GM19023 (cell line): Measurements from ENCODE around the gene HYAL1.
"Not testable (repeated sequence)": the region's sequence is repeated elsewhere in the genome, so short reads cannot be mapped to it uniquely, and the experiment has no call there.

Experiments used
- ATAC-seq: cut with Tn5 transposase; IDR thresholded peaks from one replicate; pipeline ENCODE4 v1.9.1; 2021; ENCODE audit warnings: mild to moderate bottlenecking, moderate library complexity; ENCODE audit not compliant: unreplicated experiment

HYAL1 gene

DNA sequence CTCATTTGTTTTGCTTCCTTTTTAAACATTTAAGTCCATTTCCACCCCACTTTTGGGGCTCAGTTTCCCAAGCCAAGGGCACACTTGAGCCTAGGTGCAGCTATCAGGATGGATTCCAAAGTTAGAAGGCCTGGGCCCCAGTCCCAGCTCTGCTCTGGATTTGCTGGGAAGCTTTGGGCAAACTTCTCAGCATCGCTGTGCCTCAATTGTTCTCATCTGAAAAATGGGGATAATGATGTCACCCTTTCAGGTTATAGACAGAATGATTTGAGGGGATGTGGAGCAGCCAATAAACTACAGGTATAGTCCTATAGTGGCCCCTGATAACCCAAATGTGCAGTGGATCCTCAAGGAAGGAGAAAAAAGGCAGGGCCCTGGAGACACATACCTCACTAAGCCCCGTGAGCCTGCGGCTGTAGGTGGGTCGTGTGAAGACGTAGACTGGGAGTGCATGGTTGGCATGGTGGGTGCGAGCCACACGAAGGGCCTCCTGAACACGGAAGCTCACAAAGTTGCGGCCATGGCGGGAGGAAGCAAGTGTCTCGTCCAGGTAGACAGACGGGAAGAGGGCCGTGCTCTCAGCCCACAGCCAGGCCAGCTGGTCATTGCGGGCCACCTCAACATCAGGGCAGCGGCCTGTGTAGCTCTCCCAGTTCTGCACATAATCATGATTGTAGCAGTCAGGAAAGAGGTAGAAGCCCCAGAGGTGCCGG is 16.0 kb upstream of the HYAL1 start:
- ATAC-seq: no peak

DNA sequence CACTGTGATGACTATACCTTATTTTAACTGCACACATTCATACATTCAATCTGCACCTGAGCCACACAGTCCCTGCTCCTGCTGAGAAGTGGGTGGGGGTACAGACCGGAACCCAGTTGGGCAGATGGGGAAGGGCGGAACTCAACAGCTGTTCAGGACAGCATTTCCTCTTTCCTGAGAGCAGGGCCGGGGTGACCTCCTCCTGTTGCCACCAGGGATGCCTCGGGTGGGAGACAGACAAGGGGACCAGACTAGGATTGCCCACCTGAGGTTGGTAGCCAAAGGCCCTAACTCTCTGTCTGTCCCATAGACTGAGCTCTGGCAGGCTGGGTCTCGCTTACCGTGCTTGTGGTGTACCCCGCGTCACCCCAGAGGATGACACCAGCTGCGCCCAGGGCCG is 15.2 kb upstream of the HYAL1 start:
- ATAC-seq: no peak

DNA sequence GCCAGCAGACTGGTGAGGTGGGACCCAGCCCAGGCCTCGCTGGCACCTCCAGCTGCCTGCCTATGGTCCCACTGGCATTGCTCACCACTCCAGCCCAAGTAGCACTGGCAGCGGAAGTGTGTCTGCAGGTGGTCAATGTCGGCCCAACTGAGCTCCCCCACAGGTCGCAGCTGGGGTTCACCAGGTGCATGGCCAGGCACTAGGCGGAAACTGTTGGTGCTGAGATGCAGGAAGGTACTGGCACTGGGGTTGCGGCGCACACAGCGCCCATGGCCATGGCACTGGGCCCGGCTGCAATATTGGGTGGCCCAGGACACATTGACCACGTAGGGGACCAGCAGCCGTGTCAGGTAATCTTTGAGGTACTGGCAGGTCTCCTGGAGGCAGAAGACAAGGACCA is 14.8 kb upstream of the HYAL1 start:
- ATAC-seq: no peak

DNA sequence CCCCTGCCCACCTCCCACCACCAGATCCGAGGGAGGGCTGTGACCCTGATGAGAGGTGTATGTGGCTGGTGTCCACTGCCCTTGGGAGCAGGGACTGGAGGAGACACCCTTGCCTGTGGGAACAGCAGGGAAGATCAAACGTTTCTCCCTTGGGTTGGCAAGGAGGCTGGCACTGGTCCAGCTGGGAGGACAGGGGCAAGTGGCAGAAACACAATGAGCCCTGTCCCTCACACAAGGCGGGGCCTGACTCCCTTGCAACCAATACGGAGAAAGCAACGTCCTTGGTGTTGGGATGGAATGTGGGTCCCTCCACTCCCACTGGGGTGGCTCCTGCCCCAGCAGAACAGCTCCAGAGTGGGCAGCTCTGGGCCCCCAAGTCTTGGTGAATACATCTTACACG is 13.9 kb upstream of the HYAL1 start:
- ATAC-seq: no peak

DNA sequence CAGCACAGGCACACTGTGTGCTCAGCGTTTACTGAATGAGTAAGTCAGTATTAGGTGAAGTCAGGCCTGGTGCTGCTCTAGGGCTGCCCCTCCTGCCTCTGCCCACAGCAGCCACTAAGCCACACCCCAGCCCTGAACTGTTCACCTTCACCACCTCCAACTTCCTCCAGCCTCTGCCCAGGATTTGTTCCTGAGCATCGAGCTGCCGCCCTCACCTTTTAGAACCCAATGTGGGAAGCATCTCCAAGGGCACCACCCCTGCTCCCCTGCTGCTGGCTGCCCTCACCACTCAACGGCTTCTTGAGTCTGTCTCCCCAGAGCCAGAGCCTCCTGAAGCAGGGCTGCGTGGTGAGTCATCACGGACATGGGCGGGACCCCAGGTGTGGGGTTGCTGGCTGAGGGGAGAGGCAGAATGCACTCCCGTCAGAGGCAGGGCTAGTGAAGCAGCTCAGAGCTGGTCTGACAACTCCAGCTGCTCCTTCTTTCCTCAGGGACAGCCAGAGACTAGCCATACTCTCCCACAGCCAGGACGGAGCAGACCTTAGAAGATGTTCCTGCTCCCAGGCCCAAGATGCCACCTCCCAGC is 13.4 kb upstream of the HYAL1 start:
- ATAC-seq: no peak

DNA sequence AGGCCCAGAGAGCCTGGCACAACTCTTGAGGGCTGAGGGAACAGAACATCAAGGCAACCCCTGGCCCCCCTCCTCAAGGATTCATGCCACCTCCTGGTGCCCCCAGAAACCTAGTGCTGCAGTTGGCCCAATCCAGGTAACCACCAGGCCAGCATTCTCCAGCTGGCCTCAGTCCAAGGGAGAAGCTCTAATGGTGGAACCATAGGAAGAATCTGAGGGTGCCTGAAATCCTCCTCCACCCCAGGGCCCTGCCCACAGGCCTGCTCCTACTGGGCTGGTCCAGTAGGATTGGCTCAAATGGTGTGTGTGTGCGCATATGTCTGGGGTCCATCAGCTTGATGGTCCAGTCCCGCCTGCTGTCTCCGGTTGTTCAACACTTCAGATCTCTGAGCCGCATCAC is 11.4 kb upstream of the HYAL1 start:
- no peak for ATAC-seq

DNA sequence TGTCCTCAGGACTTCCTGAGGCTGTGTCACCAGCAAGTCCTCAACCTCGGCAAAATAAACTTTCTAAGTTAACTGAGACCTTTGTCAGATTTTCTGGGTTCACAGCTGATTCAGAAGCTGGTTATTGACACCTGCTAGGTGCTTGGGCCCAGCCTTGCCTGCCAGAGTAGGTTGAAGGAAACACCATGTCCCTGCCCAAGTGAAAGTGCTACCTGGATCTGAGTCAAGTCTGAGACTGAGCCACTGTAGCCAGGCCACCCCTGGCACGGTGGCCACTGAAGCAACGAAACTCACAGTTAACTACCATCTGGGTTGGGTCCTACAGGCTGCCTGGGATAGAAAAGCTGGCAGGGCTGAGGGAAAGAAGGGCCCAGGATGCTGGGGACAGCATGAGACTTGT is 11.0 kb upstream of the HYAL1 start:
- ATAC-seq: no peak

DNA sequence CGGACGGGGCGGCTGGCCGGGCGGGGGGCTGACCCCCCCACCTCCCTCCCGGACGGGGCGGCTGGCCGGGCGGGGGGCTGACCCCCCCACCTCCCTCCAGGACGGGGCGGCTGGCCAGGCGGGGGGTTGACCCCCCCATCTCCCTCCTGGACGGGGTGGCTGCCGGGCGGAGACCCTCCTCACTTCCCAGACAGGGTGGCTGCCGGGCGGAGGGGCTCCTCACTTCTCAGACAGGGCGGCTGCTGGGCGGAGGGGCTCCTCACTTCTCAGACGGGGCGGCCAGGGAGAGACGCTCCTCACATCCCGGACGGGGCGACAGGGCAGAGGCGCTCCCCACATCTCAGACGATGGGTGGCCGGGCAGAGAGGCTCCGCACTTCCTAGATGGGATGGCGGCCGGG is 8.7 kb upstream of the HYAL1 start:
- ATAC-seq: not testable (repeated sequence)

DNA sequence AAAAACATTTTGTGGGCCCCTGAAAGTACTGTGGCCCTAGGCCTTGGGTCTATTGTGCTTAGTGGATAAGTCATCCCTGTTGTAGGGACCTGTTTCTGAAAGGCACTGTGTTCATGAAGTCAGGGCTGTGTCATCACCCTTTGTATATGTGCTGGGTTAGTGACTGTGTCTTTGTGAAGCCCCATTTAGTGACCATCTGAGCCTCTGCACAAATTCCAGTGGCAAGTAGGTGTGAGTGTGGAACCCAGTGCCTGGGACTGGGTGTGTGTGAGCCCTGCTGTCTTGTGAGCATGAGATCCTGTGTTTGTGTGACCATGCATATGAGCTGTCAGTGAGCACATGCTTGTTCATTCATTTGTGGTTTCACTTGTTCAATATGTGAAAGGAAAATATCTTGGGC is 1.2 kb upstream of the HYAL1 start:
- ATAC-seq: no peak

DNA sequence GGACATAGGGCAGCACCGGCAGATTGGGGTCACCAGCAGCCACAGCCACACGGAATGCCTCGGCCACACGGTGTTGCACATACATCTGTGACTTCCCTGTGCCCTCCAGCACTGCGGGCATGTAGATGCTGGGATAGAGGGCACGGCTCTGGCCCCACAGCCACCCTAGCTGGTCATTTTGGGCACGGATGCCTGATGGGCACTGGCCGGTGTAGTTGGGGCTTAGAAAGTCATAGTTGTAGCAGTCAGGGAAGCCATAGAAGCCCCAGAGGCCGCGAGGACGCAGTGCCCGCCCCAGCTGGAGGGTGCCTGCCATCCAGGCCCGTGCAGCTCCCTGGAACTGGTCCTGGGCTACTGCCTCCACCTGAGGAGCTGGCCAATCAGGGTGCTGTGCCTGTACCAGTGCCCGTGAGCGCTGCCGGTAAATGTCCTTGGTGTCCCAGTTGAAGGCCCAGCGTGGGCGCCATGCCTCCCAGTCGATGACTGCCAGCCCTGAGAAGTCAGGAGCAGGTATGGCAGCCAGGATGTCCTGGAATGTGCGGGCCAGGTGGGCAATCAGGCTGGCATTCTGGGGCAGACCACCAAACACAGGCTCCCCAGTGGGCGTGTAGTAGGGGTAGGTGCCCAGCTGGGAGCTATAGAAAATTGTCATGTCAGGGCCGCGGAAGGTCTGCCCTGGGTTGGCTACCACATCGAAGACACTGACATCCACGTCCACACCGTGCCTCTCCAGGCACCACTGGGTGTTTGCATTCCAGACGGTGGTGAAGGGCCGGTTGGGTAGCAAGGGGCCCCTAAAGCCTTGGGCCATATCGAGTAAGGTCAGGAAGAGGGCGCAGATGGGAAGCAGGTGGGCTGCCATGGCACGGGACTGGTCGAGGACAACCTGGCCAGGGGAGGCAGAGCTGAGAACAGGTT is 1.0 kb downstream of the HYAL1 start:
- no peak for ATAC-seq

DNA sequence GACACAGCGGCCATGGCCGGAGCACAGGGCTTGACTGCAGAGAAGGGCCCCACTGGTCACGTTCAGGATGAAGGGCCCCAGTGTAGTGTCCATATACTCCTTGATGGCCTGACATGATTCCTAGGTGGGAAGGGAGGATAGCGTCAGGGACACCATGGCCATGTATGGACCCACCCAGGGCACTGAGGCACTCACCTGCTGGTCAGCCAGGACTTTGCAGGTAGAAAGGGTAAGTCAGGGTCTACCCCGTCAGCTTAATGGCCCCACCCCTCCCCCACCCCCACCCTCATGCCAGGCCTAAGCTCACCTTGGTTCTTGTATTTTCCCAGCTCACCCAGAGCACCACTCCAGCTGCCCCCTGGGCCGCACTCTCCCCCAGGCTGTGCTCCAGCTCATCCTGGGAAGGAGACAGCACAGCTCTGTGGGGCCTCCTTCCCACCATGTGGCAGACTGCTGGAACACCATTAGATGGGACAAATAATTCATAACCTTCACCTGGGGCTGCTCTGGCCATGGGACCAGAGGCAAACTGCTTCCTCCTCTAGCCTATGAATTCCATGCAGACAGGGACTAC is 2.6 kb downstream of the HYAL1 start:
- no peak for ATAC-seq

DNA sequence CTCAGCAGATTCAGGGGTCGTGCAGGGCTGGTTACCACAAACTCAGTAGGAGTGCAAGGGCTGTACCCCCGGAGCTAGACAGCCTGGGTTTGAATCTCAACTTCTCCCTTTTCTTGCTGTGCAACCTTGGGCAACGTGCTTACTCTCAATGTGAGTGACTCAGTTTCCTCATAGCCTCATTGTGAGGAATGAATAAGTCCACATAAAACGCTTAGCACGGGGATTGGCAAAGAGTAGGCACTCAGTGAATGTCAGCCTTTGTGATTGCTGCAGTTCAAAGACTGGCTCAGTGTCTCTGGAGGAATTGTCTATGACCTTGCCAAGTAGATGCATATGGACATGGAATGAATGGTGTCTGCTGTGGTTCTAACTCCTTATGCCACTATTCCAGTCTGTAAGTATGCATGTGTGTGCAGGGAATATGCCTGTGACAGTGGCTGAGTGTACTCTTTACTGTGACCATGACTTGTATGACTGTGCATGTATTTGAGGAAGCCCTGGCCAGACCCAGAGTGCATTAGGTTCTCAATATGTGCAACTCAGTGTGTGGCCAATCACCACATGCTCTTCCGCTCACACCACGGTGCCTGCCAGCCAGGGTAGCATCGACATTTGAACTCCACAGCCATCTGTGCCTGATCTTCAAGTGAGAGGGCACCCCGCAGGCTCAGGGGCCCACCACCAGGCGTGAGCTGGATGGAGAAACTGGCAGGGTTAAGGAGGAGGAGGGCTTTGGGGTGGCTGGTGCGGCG is 3.3 kb downstream of the HYAL1 start:
- ATAC-seq: no peak

DNA sequence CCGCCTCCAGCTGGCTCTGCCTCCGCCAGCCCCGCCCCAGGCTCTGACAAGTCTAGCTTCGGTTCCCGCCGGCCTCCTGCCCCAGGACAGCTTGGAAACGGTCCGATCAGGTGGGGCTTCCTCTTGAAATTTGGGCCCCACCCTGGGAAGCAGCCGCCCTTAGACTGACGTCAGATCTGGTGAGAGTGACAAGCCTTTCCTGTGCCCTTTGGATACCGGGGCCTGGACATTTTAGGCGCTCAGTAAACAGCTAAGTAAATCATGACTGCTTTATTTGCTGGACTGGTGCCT is 3.8 kb downstream of the HYAL1 start:
- no peak for ATAC-seq

DNA sequence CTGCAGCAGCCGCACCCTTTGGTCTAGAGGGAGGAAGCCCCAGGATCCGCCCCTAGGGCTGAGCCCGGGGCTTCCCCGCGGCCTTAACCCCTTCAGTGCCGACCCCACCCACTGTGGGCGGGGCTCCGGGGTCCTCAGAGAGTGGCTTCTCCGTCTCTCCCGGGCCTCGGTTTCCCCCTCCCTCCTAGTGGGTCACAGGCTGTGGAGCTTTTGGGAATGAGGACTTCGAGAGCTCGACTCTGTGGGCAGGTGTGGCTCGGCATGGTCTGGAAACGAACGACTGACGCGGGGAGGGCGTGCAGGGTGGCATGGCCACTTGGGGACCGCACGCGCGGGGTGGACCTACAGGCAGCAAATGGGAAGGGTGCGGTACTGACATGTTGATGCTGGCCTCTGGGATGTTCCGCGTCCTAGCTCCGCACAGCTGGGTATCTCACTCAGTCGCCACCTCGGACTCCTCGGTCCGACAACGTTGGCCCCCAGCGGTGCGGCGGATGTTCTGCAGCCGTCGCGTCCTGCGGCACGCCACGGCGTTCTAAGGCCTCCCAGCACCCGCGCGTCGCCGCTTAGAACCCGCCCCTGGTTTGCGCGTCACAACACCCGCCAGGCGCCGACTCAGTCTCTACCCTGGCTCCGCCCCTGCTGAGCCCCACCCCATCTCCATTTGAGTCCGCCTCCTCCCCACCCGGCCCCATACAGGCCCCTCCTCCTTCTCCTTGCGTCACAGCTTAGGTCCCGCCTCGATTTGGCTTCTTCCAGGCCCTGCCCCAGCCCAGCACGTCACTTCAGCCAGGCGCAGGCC is 4.3 kb downstream of the HYAL1 start, which contains the start of the genes HYAL3 and NAA80:
Gene HYAL3, minus strand, starts transcription at position 570 of the 802 bp plus-strand sequence. CDS start 3,803 bp downstream, outside the sequence.
Gene NAA80, minus strand, starts transcription at position 570 of the 802 bp plus-strand sequence. CDS start 1,942 bp downstream, outside the sequence.
- peak; percentile 89 for ATAC-seq

DNA sequence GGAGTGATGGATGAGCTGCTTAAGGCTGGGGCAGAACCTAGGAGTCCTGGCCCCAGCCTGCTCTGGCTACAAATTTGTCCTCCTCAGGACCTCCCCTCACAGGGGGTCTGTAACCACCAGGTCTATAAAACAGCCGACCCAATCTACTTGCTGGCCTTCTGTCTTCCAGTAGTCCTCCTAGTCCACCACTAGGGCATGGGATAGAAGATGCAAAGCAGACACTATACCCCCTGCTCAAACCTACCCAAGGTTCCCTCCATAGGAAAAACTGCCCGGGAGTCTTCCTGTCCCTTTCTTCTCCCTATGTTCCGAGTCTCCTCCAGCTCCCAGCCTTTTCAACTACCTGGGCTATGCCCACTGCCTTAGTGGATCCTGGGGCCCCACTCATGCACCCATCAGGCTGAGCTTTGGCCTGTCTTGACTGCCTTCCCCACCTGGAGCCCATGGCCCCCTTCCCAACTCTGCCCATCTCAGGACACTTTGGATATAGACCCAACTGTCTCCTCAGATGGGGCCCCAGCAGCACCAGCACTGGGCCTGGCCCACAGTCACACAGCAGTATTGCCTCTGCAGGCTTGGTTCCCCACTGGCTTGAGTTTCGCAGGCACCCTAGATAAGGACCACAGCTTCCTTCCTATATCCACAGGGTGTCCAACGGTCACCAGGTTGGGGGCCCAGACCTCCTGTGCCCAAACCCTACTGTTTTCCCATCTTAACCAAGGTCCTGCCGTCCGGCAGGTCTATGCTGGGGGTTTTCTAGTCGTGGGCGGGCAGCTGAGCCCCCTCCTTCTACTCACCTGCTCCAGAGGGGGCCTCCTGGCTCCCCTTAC is 5.3 kb downstream of the HYAL1 start:
- no peak for ATAC-seq

DNA sequence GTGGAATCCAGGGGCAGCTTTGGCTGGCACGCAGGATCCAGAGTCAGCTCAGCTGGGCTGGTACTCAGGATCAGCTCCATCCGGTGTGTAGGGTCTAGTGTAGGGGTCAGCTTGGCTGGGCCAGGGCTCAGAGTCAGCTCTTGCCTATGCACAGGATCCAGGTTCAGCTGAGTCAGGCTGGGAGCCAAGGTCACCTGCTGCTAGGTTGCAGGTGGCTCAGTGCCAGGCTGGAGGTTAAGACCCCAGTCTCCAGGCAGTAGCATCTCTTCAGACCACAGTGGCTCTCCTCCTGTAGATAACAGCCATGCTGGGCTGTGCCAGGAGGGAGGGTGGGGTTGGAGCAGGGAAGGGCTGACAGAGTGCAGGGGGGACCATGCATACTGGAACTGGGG is 6.0 kb downstream of the HYAL1 start:
- no peak for ATAC-seq

DNA sequence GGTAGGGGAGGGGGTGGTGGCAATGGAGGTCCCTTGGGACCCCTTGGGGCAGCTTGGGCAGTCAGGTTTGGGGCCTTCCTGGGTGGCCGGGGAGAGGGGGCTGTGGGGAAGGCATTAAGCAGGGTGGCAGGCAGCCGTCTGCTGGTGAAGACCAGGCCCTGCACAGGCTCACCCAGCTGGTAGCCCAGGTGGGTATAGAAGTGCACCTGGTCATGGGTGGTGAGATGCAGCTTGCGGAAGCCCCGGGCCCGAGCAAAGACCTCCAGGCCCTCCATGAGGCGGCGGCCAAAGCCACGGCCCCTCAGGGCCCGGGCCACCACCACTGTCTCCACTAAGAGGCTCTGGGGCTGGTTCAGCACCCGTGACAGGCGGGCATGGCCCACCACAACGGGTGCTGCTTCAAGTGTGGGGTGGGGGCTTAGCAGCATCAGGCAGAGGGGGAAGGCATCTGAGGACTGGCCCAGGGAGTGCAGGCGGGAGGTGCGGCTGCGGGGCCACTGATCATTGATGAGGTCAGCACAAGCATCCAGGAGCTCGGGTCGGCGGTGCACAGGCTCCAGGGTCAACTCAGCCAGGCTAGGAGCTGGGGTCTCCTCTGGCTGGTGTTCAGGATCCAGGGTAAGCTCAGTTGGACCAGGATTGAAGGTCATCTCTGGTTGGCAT is 6.5 kb downstream of the HYAL1 start:
- no peak for ATAC-seq

DNA sequence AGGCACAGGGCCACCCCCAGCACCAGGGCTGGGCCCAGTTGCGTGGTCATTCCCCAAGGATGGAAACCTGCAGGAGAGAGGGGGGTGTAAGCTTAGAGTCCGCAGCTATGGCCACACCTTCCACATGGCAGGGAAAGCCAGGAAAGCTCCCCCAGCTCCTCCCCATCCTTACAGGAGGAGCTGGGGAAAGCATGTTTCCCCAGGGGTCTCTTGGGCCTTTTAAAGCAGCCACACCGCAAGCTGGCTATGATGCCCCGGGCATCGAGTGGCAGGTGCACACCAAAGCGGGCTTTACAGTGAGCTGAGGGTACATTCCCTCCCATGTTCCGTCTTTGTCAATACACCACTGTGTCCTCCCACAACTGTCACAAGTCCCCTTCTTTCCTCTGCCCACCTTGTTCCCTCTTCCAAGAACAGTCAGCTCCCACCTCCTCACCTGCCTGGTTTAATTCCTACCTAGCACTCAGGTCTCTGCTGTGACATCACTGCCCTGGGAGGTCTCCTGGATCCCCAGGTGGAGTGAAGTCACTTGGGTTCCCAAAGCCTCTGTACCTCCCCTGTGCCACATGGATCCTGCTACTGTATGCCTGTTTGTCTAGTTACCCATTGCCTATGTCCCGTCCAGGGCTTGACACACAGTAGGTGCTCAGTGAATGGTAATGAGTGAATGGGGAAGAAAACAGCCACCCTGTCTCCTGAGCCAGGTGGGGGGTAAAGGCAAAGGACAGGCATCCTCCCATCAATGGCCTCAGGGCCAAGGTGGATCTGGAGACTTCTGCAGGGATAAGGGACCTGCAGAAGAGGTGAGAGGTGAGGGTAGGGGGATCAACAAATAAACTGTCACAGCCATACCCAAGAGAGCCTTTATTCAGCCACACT is 7.6 kb downstream of the HYAL1 start:
- ATAC-seq: no peak
